Measurements from ENCODE around the gene CEBPZ.

DNA sequence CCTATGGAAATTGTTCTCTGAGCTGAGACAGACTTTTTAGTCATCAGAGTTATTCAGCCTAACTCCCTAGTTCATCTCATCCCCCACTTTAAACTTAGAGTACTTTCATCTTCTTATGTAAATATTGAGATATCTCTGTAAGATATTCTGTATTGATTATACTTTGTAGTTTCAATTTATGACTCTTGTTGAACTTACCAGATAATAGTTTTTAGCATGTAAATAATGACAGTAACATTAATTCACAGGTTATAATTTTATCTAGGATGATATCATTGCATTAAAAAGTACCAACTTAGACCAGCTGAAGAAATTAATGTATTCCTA, 59.8 kb downstream of the CEBPZ start:
- TF ChIP-seq EZH2 (IDR thresholded peaks at IDR 0.05; ENCODE audit: borderline replicate concordance, low read depth, low read length, severe bottlenecking) (no peak), POLR2A (IDR thresholded peaks at IDR 0.05; ENCODE audit: low read depth, low read length) (no peak), MAX (IDR thresholded peaks at IDR 0.05; ENCODE audit: insufficient read depth, insufficient read length) (no peak), POLR2AphosphoS5 (IDR thresholded peaks at IDR 0.05; ENCODE audit: insufficient read depth, low read depth, low read length) (no peak), MYC (IDR thresholded peaks at IDR 0.05; ENCODE audit: low read depth, low read length) (no peak)
- TF ChIP-seq, protein P1, sequence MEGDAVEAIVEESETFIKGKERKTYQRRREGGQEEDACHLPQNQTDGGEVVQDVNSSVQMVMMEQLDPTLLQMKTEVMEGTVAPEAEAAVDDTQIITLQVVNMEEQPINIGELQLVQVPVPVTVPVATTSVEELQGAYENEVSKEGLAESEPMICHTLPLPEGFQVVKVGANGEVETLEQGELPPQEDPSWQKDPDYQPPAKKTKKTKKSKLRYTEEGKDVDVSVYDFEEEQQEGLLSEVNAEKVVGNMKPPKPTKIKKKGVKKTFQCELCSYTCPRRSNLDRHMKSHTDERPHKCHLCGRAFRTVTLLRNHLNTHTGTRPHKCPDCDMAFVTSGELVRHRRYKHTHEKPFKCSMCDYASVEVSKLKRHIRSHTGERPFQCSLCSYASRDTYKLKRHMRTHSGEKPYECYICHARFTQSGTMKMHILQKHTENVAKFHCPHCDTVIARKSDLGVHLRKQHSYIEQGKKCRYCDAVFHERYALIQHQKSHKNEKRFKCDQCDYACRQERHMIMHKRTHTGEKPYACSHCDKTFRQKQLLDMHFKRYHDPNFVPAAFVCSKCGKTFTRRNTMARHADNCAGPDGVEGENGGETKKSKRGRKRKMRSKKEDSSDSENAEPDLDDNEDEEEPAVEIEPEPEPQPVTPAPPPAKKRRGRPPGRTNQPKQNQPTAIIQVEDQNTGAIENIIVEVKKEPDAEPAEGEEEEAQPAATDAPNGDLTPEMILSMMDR (IDR thresholded peaks at IDR 0.05; ENCODE audit: extremely low read depth in 1 of 2, insufficient read depth in 1 of 2, low read depth in 1 of 2, low read length in 2 of 2): no peak
